Superior temporal gyrus (tissue), 1 donor: ENCODE results near the gene RUNDC3A.

Experiments
- DNase-seq: peaks from one replicate; pipeline ENCODE4 v3.0.0-alpha.2; 2016; ENCODE audit errors: extremely low spot score

Gene RUNDC3A

GRCh38 chr17:44308320-44308818, at the start of gene RUNDC3A:
RUNDC3A (plus strand) TSS chr17:44308601; CDS start chr17:44308833, 232 bp downstream.
- peak; percentile 88 for DNase-seq

GRCh38 chr17:44258811-44259351, 49.5 kb upstream of the RUNDC3A start:
- DNase-seq = no peak

GRCh38 chr17:44260296-44260695, 48.1 kb upstream of the RUNDC3A start:
- no peak for DNase-seq

GRCh38 chr17:44262654-44263225, 45.7 kb upstream of the RUNDC3A start:
- DNase-seq = no peak

GRCh38 chr17:44263345-44263902, 45.0 kb upstream of the RUNDC3A start:
- no peak for DNase-seq

GRCh38 chr17:44266402-44267164, 41.8 kb upstream of the RUNDC3A start:
- DNase-seq = no peak

DNA sequence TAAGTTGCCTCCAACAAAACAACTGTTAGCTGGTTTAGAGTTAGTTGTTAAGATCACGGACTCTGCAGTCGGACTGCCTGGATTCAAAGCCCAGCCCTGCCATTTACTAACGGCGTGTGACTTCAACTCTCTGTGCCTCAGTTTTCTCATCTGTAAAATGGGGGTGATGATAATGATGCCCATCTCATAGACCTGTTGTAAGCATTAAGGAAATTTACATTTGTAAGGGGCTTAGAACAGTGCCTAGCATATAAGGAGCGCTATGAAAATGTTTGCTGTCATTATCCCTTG, 41.3 kb upstream of the RUNDC3A start:
- DNase-seq = no peak

- DNase-seq = no peak
Observed at GRCh38 chr17:44267818-44268490, 40.4 kb upstream of the RUNDC3A start, which contains the start of gene SLC4A1. SLC4A1 (minus strand) TSS chr17:44268135; CDS start chr17:44262866, 5,269 bp downstream.

DNA sequence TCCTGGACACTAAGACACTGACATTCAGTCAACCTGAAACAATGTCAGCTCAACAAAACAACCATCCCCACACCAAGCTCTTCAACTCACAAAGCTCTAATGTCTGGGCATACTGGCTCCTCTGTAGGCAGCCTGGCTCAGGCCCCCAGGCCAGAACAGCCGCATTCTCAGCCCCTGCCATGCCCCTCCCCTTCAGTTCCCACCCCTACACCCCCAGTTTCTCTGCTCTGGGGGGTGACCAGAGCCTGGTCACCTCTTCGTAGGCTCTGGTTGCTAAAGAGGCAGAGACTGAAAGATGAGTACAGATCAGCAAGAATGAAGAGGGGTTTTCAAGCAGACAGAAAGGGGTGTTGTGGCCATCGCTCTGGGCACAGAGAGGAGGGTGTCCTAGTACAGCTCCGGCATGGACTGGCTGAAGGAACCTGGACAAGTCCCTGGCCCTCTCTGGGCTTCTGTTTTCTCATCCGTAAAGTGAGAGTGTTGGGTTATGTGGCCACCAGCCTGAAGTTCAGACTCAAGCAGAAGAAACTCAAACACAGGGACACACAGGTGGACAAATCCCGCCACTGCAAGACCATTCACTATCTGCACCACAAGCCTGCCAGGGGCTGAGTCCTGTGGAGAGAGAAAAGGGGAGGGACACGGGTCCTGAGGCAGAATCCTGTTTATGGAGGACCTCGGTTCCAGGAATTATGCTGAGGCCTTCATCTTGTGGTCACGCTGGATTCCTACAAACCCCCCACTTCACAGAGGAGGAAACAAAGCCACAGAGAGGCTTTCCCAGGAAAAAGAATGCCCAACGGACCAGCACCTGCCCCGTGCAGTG, 39.5 kb upstream of the RUNDC3A start:
- DNase-seq = no peak

DNA sequence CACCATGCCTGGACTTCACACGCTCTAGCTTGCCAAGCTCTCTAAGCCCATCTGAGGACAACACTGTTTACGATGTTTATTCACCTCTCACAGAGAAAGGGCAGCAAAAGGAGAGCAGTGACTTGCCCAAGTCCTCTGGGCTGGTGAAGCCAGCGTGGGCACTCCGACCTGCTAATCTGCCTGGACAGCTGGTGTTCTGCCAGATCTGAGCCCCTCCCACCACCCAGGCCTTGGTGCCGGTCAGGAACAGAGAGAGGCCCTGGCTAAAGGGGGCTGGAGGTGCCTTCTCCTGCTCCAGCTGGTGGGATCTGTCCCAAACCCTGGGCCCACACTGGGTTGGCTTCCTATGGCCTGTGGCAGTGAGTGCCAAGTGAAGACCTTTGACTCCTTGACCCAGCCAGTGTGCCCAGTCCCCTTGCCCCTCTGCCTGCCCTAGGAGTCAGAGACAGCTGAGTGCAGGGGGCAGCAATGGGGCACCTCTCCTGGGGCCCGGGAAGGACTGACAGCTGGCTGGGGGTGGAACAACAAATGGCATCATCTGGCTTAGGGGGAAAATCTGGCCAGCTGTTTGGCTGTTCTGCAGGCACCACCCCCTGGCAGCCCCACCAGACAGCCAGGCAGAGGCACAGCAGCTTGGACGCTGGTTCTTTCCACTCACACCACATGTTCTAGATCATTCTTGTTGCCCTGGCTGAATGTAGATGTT, 38.7 kb upstream of the RUNDC3A start:
- no peak for DNase-seq

DNA sequence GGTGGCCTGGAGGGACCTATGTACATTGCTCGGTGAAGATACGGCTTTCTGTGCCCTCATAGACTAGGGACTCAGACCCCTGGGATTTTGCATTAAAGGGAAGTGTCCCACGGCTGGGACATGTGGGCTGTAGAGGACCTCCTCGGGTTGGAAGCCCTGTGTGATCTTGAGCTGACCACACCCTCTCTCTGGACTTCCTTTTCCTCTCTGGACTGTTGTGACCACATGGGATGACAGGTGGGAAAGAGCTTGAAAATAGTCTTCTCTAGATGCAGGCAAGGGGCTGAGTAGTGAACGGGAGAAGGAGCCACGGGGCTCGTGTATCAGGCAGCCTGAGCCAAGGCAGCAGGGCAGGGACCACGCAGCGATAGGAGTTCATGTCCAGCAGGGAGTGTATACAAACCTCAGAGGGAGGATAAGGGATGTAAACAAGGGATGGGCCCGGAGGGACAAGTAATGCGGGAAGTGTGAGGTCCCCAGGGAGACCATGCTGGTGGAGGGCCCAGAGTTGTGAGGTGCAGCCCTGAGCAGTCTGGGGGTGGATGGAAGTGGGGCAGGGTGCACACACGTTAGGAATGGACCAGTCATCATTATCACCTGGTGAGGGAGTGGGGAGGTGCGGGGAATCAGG, 36.0 kb upstream of the RUNDC3A start:
- no peak for DNase-seq

DNA sequence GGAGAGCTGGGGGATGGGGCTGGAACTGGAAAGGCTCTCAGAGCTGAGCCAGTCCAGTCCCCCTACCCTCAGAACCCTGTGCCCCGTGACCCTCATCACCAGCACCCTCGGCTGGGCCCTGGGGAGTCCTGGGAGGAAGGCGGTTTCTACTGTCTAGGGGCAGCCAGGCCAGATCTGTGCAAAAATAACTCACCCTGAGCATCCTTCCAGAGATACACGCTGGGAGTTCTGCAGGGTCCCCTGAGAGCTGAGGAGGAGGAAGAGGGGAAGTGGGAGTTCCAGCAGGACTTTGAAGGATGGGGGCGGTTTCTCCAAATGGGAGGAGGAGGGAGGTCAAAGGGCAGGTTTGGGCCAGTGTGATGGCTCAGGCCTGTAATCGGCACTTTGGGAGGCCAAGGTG, 35.4 kb upstream of the RUNDC3A start:
- DNase-seq = no peak

GRCh38 chr17:44273607-44274006, 34.8 kb upstream of the RUNDC3A start:
- no peak for DNase-seq

DNA sequence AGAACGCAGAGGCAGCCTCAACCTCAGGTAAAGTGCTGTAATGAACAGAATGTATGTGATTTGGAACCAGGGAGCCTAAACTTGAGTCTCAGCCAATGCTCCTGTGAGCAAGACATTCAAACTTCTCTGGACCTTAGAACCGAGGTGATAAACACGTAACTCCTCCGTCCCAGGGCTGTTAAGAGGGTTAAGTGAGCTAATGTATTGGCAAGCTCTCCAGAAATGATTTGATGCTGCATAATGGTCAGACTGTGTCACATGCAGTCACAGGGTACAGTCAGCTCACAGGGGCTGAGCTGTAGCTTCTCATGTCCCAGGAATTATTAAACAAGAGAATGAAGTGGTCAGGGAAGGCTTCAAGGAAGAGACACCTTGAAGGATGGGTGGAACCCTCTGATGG, 30.4 kb upstream of the RUNDC3A start:
- DNase-seq = no peak

GRCh38 chr17:44279346-44279665, 29.1 kb upstream of the RUNDC3A start:
- no peak for DNase-seq

DNA sequence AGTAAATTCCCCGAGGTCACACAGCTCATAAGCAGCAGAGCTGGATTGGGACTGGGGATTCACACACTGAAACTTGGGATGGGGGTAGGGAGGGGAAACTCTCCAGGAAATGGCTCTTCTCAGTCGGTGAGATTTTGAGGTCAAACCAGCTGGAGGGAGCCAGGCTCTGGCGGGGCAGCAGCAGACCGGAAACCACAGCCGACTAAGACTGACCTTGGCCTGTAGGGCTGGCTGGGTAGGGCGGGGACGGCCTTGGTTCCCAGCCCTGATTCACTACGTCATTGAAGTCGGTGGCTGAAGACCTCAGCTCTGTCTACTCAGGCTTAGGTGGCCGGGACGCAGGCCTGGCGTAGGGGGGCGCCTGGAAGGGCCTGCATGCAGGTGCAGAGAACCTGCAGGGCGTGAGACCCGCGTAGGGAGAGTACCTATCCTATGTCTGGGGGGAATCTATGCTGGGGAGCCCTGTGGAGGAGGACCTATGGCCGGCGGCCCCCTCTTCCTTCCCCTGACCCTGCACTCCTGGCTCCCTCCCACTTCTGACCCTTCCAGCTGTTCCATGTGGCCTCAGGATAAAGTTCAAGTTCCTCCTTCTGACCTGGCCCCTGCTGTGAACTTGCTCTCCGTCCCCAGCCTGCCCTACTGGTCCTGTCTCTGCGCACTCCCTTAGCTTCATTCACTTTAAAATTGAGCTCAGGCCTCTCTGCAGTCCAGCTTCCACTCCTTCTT, 28.6 kb upstream of the RUNDC3A start:
- peak; percentile 13 for DNase-seq

DNA sequence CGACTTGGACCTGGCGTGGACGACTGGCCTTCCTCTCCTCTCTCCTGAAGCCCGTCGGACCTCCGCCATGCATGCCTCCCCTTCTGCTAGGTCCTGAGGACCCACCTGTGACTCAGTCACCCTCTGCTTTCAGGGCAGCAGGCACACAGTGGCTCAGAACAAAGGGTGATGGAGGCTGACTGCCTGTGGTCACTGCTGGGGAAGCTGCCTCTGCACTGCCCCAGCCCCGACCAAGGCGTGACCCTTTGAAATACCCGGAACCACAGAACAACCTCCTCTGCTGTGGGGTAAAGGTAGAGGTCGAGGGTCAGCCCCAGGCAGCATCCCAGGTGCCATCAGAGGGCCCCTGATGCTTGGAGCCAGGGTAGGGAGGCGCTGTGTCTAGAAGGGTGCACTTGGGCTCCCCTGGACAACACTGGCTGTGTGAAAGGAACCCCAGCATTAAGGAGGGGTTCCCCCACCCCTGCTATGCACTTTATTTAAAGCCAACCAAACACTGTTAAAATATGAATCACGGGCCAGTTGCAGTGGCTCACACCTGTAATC, 27.9 kb upstream of the RUNDC3A start:
- DNase-seq = no peak

DNA sequence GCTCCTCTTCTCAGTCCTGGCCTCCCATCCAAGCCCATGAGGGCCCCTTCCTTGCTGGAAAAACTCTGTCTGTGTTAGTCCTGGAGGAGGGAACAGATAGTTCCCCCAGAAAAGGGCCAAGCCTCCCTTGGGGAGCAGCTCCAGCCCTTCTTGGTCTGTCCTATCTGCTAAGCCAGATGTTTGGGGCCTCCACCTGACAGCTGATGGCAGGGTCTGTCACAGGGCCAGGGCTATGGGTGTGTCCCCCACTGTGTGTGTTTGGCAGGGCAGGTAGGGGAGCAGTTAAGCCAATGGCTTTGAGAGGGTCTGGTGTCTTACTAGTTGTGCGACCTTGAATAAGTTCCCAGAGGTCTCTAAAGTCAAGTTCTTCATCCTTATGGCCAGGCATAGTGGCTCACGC, 26.8 kb upstream of the RUNDC3A start:
- no peak for DNase-seq

DNA sequence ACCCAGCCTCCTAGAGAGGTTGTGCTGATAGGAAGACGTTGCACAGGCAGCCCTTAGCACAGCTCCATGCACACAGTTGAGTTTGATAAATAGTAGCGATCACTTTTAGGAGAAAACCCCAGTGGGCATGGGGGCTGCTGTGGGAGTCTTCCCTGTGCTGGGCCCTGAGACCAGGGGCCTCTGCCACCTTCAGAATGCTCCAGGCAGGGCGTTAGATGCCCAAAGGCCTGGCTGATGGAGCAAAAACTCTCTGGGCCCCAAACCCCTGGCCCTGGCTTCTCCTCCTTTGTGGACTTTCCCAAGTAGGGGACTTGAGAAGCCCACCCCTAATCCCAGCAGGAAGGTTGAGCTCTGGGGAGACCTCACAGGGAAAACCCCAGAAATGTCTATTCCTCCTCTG, 26.1 kb upstream of the RUNDC3A start:
- DNase-seq = no peak
